IPS DF 19.7 (cell line): ENCODE data around the gene TEDDM1.
"Not testable (repeated sequence)": the region's sequence is repeated elsewhere in the genome, so short reads cannot be mapped to it uniquely, and the experiment has no call there.

Source experiments
- DNase-seq: peaks from one replicate; pipeline ENCODE4 v3.0.0-alpha.2; 2013; ENCODE audit warnings: low read depth, low spot score

Gene TEDDM1

DNA sequence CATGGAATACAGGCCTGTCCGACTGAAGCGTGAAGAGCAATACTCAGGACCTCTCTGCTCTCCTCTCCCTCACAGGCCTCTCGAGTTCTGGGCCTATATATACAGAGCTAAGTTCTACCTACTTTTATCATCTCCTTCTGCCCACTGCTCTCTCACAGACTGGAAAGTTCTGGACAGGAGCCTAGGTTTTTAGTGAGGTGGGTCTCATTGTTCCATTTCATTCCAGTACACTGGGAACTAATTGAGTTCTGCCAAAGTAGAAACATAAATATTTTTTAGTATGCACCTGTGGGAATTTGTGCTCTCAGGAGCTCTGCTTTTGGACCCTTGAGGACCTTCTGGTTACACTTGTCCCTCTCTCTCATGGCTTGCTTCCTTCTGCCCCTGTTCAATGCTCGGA is at the start of gene TEDDM1:
Gene TEDDM1 (minus strand): TSS at position 101 of the 400 bp plus-strand sequence. CDS start 182 bp downstream, outside the sequence.
- no peak for DNase-seq

DNA sequence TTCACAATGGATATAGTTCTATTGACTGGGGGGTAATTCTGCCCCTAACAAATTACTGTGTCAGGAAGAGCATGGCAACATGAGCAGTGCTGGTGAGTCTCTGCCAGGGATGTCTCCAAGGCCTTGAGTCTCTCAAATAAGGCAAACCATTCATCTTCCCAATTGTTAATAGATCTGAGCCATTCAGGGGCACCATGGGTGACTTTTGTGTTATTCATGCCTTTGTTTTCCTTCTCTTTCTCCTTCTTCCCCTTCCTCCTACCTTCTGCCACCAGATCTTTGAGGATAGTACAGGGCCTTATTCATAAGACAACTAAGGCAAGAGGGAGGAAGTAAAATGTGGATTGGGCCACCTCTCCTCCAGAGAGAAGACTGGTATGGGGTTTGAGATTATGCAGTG is 49.6 kb upstream of the TEDDM1 start, which contains the start of gene RGSL1:
Gene RGSL1 (plus strand): TSS at position 60 of the 400 bp plus-strand sequence. CDS start 20 bp downstream, at position 80.
- no peak for DNase-seq

DNA sequence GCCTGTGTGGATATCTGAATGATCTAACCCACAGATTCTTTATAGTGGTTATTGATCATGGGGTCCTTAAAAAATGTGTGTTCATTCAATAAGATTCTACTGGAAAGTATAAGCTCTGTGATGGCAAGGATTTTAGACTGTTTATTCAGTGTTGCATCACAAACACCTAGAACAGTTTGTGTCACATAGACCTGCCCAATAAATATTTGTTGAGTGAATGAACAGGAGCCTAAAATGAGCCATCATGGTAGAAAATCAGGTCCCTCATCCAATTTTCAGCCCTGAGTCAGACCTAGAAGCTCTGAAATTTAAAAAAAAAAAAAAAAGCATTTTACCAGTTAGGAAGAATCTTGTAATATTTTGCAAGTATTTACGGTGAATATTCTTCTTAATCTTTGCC is 47.2 kb upstream of the TEDDM1 start:
- no peak for DNase-seq

GRCh38 chr1:182447124-182447523 is 46.7 kb upstream of the TEDDM1 start:
- not testable (repeated sequence) for DNase-seq

- DNase-seq = no peak
Measured at GRCh38 chr1:182446033-182446669, 45.7 kb upstream of the TEDDM1 start.

DNA sequence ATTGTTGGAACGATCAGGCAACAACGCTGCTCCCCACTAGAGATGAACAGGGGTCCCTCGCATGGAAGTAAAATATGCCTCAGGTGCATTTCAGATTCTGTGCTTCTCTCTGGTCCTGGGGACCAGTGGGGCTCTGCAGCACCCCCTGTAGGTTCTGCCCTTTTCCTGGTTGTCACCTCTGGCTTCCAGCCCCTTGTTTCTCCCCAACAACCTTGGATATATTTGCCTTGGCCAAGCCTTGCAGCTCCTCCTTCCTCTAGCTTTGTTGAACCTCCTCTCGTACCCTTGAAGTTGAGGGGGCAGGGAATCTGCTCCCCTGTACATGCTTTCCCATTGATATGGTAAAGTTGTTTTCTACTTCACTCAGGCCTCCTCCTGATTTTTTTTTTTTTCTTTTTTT is 44.0 kb upstream of the TEDDM1 start:
- no peak for DNase-seq

- no peak for DNase-seq
Measured at GRCh38 chr1:182442333-182442732, 41.9 kb upstream of the TEDDM1 start.

- DNase-seq = no peak
Measured at GRCh38 chr1:182441719-182442118, 41.3 kb upstream of the TEDDM1 start.

DNA sequence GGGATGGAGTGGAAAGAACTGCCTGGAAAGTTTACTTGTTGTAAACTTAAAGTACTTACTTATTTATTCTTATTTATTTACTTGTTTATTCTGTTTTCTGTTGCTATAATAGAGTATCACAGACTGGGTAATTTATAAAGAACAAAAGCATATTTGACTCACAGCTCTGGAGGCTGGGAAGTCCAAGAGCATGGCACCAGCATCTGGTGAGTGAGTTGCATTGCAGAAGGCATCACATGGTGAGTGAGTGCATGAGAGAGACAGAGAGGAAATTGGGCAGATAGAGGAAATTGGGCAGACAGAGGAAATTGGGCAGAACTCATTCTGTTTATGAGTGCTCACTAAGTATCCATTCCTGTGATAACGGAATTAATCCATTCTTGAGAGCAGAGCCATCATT is 37.9 kb upstream of the TEDDM1 start:
- DNase-seq = no peak

GRCh38 chr1:182433580-182433979 is 33.1 kb upstream of the TEDDM1 start:
- no peak for DNase-seq

- DNase-seq = no peak
Measured at GRCh38 chr1:182431278-182431677, 30.8 kb upstream of the TEDDM1 start.

DNA sequence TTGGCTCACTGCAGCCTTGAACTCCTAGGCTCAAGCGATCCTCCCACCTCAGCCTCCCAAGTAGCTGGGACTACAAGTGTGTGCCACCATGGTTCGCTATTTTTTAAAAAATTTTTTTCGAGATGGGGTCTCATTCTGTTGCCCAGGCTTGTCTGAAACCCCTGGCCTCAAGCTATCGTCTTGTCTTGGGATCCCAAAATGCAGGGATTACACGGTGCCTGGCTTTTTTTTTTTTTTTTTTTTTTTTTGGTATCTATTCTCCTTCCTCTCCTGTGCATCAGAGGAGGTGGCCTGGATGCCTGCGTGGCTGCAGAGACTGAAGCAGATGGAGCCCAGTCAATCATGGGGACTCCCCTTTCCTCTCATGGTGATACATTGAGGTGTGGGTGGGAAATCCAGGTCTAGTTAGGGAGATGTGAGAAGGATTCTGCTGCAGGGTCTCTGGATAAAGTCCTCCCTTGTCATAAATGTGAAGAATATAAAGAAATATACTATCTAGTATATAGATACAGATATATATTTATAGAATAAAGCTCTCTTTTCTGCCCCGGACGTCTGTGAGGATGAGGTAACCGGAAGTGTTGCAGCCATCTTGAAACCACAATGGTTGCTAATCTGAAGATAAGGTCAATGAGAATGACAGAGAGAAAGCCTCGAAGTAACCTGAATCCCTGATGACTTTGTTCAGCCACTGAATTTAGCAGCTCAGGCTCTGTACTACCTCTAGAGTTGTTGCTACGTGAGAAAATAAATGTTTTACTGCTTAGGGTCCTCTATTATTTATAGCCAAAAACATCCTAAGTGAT is 30.0 kb upstream of the TEDDM1 start:
- DNase-seq = no peak

GRCh38 chr1:182428043-182428442 is 27.6 kb upstream of the TEDDM1 start:
- no peak for DNase-seq

DNA sequence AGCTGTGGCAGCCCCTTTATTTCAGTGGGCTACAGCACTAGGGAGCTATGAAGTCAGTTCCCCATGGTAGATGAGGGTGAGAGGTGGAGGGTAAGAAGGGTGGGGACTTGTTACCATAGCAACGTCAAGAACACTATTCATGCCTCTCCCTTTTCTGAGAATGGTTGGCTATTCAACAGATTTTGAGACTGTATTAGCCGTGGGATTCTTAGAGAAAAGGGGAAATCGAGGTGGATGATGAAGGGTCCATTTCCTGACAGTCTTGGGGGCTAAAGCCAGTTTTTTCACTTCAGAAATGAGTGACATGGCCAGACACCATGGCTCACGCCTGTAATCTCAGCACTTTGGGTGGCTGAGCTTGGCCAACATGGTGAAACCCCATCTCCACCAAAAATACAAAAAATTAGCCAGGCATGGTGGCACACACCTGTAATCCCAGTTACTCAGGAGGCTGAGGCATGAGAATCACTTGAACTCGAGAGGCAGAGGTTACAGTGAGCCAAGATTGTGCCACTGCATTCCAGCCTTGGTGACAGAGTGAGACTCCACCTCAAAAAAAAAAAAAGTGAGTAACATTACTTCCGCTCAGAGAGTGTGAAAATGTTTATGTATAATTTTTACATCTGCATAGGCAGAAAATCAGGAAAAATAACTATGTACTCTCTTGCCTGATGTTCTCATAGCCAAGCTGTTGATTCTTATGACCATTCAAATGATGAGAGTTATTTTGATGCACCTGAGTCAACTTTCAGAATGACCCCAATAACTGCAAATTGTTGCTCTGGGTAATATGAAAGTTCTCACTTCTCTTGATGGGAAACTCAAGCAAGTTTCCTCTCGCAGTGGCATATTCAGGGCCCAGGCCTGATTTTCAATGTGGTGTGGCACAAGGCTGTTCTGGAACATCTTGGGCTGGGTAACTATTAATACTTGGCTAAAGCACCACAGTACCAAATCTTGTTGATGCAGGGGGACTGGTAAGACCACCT is 26.3 kb upstream of the TEDDM1 start:
- no peak for DNase-seq

DNA sequence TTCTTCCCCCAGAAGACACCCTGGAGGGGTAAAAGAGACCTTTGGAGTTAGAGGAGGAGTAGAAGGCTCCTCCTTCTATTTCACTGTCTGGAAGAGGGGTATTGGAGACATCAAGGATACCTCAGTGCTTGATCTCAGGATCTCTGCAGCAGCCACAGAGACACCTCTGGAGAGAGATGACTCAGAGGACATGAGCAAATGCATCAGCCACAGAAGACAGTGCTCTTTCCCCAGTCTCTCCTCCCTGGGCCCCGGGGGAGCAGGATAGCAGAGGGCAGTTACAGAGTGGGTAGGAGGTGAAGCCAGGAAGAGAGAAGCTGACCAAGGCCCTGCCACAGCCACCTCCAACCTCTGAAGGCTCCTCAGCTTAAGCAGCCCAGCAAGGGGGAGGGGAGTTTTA is 15.3 kb upstream of the TEDDM1 start:
- no peak for DNase-seq

GRCh38 chr1:182413969-182414368 is 13.5 kb upstream of the TEDDM1 start:
- no peak for DNase-seq

GRCh38 chr1:182413486-182413885 is 13.0 kb upstream of the TEDDM1 start:
- no peak for DNase-seq

DNA sequence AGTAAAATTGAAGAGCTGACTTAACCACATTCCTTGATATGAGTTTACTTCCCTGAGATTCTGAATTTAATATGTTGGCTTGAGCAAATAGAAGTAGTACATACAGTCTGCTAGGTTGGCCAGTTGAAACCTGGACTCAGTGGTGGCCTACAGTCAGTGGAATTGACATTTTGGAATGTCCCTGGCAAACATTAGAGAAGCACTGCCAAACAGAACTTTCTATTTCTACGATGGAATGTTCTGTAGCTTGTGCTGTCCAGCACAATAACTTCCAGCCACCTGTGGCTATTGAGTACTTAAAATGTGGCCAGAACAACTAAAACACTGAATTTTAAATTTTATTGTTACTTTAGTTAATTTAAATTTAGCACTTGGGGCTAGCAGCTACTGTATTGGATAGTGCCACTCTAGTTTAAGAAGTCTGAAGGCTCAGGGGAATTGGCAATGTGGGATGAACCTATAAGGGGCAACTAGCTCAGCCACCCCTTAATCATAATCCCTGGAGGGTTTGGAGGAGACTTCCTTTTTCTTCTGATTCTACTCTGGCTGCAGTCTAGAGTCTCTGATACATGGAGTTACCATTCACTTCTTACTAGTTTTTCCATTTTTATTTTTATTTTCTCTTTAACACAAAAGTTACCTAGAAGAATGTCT is 10.3 kb upstream of the TEDDM1 start:
- no peak for DNase-seq

- no peak for DNase-seq
Measured at GRCh38 chr1:182410138-182410537, 9.7 kb upstream of the TEDDM1 start.

- no peak for DNase-seq
Measured at GRCh38 chr1:182408435-182409075, 8.1 kb upstream of the TEDDM1 start.

DNA sequence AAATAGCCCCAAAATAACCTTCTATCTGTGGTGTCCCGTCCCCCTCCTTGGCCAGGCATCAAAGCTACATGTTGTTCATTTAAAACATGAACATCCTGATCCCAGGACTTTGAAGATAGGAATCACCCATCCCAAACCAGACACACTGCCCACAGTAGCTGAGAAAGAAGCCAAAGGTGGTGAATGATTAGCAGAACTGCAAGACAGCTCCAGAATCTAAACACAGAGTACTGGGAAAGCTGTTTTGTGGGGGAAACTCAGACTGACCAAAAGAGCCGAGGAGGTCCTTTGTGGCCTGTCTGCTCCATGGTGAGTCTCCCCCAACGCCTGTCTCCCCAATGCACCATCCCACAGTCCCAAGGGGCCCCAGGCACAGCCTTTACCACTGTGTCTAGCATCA is 7.3 kb upstream of the TEDDM1 start:
- no peak for DNase-seq
